Naive thymus-derived CD4-positive, alpha-beta T cell (primary cell): ENCODE results near the gene ZFAND3. TPM values are rescaled to one million over a fixed set of nuclear protein-coding genes. Genes with fewer than 3 reads are reported as not detected.
A peak's percentile ranks its signal among the peaks of the same experiment; 100 is the strongest.

Source experiments
- ATAC-seq: fragments of 150-1000 bp; cut with Tn5 transposase; 2 replicates; pipeline ENCODE4 v1.10.0; 2021; ENCODE audit warnings: mild to moderate bottlenecking, moderate library complexity
- CTCF ChIA-PET: fragments of 350-600 bp; sonication (Branson Sonifier 250); formaldehyde crosslinking; loops from one replicate; lab custom pipeline; 2021; ENCODE audit warnings: antibody characterized with exemption; lab: Charles Lee
- POLR2A ChIA-PET: fragments of 350-600 bp; sonication (Branson Sonifier 250); formaldehyde crosslinking; loops from one replicate; lab custom pipeline; 2021; ENCODE audit warnings: antibody characterized with exemption, inconsistent platforms; lab: Charles Lee
- DNase-seq, 9 donors: peaks; one replicate each; pipeline versions ENCODE4 v3.0.0 to v3.0.0-alpha.2; 2020 to 2022; ENCODE audit warnings: mixed read lengths in 1 of 9
- H3K27ac ChIP-seq: one replicate; pipeline ENCODE4 v1.7.0; 2013; ENCODE audit warnings: mild to moderate bottlenecking, low read depth, low read length, moderate library complexity
- H3K27me3 ChIP-seq, 2 donors: one replicate each; pipeline ENCODE4 v1.7.0; 2013; ENCODE audit warnings: low read length in 2 of 2, mild to moderate bottlenecking in 2 of 2, moderate library complexity in 2 of 2; ENCODE audit not compliant: control insufficient read depth in 2 of 2, insufficient read depth in 2 of 2
- H3K36me3 ChIP-seq, 3 experiments: 1 replicate in 2 of 3; 2 replicates in 1 of 3; pipeline ENCODE4 v1.7.0; 2013; ENCODE audit warnings: low read length in 3 of 3, mild to moderate bottlenecking in 3 of 3, moderate library complexity in 1 of 3; ENCODE audit not compliant: insufficient read depth in 3 of 3, control insufficient read depth in 2 of 3
- H3K4me1 ChIP-seq, 2 donors: one replicate each; pipeline ENCODE4 v1.7.0; 2013; ENCODE audit warnings: low read length in 2 of 2, mild to moderate bottlenecking in 2 of 2, moderate library complexity in 1 of 2; ENCODE audit not compliant: control insufficient read depth in 2 of 2, insufficient read depth in 2 of 2
- H3K4me3 ChIP-seq: 2 replicates; pipeline ENCODE4 v1.7.0; 2013; ENCODE audit warnings: mild to moderate bottlenecking, low read length
- H3K9me3 ChIP-seq, 3 experiments: 1 replicate in 2 of 3; 2 replicates in 1 of 3; pipeline ENCODE4 v1.7.0; 2013; ENCODE audit warnings: low read length in 3 of 3; ENCODE audit not compliant: control insufficient read depth in 2 of 3
- H3K27ac Mint-ChIP-seq, 9 donors: one replicate each; pipeline ENCODE4 v1.8.0; 2020 to 2022; ENCODE audit warnings: mixed read lengths in 9 of 9, mild to moderate bottlenecking in 8 of 9, moderate library complexity in 5 of 9, inconsistent platforms in 2 of 9
- H3K27me3 Mint-ChIP-seq, 5 donors: one replicate each; pipeline ENCODE4 v1.8.0; 2021 to 2022; ENCODE audit warnings: mixed read lengths in 5 of 5, mild to moderate bottlenecking in 1 of 5
- H3K36me3 Mint-ChIP-seq, 5 donors: one replicate each; pipeline ENCODE4 v1.8.0; 2020 to 2022; ENCODE audit warnings: mixed read lengths in 5 of 5, mild to moderate bottlenecking in 3 of 5, inconsistent platforms in 1 of 5
- H3K4me1 Mint-ChIP-seq, 7 donors: one replicate each; pipeline ENCODE4 v1.8.0; 2020 to 2022; ENCODE audit warnings: mixed read lengths in 7 of 7, mild to moderate bottlenecking in 3 of 7, inconsistent platforms in 1 of 7
- H3K4me3 Mint-ChIP-seq, 10 donors: one replicate each; pipeline ENCODE4 v1.8.0; 2020 to 2022; ENCODE audit warnings: mild to moderate bottlenecking in 10 of 10, mixed read lengths in 10 of 10, moderate library complexity in 6 of 10, inconsistent platforms in 2 of 10
- H3K9me3 Mint-ChIP-seq, 11 donors: one replicate each; pipeline ENCODE4 v1.8.0; 2020 to 2022; ENCODE audit warnings: mixed read lengths in 11 of 11, mild to moderate bottlenecking in 4 of 11, inconsistent platforms in 1 of 11, moderate library complexity in 1 of 11
- intact Hi-C, 2 donors: fragments of 100-400 bp; cut with micrococcal nuclease; formaldehyde crosslinking; loops; one replicate each; pipeline ENCODE4 v1.15.1; 2023
- polyA plus RNA-seq, 2 donors: library from polyadenylated mRNA; unstranded; fragments of 300-500 nt; fragmentation: Illumina TruSeq; gene quantifications; one replicate each; pipeline ENCODE4 v1.2.3, GENCODE V29; 2021
- total RNA-seq, 6 experiments: library from RNA in 5 of 6; stranded (reverse) in 5 of 6; gene quantifications; 1 replicate in 5 of 6; 2 replicates in 1 of 6; pipeline ENCODE4 v1.2.3 and lab custom pipeline; 2021 to 2026

The ZFAND3 gene
- total and polyA plus RNA-seq, 7 experiments from 2014 or later: 3.5 to 55.0 (median 37.1) TPM

DNA sequence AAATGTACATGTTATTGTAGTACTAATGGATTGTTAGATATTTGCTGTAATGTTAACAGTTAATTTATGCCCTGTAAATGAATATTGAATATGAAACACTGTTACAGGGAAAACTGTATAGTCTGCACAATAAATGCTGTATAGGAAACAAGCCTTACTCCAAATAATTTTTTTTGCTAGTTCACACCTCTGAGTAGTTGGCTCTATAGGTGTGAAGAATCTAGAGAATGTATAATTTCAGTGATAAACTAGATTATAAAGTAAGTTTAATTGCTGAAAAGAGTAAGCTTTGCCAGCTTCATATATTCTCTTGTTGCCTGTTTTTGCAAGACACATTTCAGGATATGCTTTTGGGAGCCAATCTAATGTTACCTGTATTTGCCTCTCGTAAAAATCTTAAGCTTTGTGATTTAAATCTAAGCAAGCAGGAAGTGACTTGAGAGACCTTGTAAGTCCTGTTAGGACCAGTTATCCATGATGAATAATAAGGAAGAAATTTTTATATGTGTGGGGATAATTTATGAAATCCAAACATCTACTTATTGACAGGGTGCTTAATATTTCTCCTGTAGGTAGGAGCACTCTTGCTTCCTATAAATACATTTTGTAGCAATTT is 232.4 kb downstream of the ZFAND3 start:
- intact Hi-C loops: no loop called here
- H3K27me3 ChIP-seq: no peaks in the 10 kb centered on the region
- no peak overlapping the region for H3K27ac Mint-ChIP-seq
- H3K36me3 Mint-ChIP-seq: peaks cover 0 to 15% (median 5%) of the 10 kb centered on the region in 5 donors
- CTCF ChIA-PET: no interaction called here
- H3K27me3 Mint-ChIP-seq: no peaks in the 10 kb centered on the region
- H3K27ac ChIP-seq: no peak overlapping the region
- H3K9me3 ChIP-seq: no peaks in the 10 kb centered on the region
- no peak overlapping the region for H3K4me3 Mint-ChIP-seq
- H3K4me1 Mint-ChIP-seq: peaks cover 7 to 69% (median 46%) of the 10 kb centered on the region in 7 donors
- DNase-seq: no peak
- ATAC-seq: no peak
- H3K36me3 ChIP-seq: no peaks in the 10 kb centered on the region
- POLR2A ChIA-PET: no interaction called here
- H3K4me1 ChIP-seq: no peaks in the 10 kb centered on the region
- H3K9me3 Mint-ChIP-seq: peaks cover 0 to 2% (median 0%) of the 10 kb centered on the region in 11 donors
- H3K4me3 ChIP-seq: no peak overlapping the region

DNA sequence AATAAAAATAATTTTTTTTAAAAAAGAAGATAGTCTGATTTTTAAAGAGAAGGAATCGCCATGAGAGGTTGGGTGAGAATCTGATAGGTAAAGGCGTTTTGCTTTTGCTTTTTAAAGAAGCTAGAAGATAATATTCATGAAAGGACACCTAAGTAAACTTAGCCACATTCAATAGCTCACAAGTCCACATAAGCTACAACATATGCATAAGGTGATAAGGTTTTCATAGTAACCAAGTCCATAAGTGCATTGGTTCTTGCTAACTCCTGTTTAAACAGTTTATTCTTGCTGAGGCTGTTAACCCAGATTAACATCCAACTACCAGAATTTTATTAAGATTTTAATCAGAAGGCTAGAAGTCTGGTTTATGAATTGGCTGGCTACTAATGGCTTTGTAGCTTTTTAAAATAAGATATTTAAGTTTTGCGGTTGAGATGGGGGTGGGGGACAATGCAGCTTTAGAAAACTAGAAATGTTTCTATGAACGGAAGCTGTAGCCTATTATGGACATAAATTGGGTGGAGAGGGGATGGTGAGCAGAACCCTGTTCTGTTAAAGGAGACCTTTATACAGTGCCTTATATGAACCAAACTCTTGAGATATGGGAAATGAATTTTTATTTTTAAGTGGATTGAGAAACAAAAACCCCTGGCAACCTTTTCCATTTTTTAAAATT is 235.1 kb downstream of the ZFAND3 start:
- Histone ChIP-seq H3K4me1 (peaks cover 0 to 7% of the 10 kb centered on the region in 2 donors), H3K27me3 (no peaks in the 10 kb centered on the region), H3K36me3 (no peaks in the 10 kb centered on the region), H3K27ac (no peak overlapping the region), H3K4me3 (no peak overlapping the region), H3K9me3 (no peaks in the 10 kb centered on the region)
- Mint-ChIP-seq H3K4me3 (no peak overlapping the region), H3K36me3 (peaks cover 0 to 9% (median 5%) of the 10 kb centered on the region in 5 donors), H3K27ac (peak overlapping the region in 1 of 9 donors; percentile 25), H3K4me1 (peaks cover 20 to 79% (median 62%) of the 10 kb centered on the region in 7 donors), H3K27me3 (no peaks in the 10 kb centered on the region), H3K9me3 (peaks cover 0 to 2% (median 0%) of the 10 kb centered on the region in 11 donors)
- intact Hi-C loops: no loop called here
- POLR2A ChIA-PET: no interaction called here
- DNase-seq: no peak
- no peak for ATAC-seq
- CTCF ChIA-PET: interaction anchor here (0.6 to 0.7 kb wide), 2 partner anchors 400 to 468 kb away, joined by 3 to 5 read pairs; no protein-coding TSS in a partner anchor

DNA sequence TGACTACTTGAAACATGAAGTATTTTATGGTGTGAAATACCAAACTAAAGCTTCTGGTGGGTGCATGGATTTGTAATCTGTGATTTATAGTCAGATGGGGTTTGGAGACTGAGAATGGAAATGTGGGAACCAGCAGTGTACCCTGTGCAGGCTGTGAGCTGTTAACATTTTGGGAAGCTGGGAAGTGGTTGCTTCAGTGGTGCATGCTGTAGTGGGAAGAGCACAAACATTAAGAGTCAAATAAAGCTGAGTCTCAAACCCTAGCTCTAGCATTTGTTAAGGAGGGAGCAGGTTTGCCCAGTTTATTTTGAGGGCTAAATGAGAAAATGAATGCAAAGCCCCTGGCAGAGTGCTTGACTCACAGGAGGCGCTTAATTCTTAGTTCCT is 235.7 kb downstream of the ZFAND3 start:
- intact Hi-C loops: no loop called here
- POLR2A ChIA-PET: no interaction called here
- Mint-ChIP-seq H3K27me3 (no peaks in the 10 kb centered on the region), H3K4me3 (no peak overlapping the region), H3K4me1 (peaks cover 20 to 78% (median 59%) of the 10 kb centered on the region in 7 donors), H3K27ac (peak overlapping the region in 1 of 9 donors; percentile 25), H3K36me3 (peaks cover 0 to 7% (median 4%) of the 10 kb centered on the region in 5 donors), H3K9me3 (peaks cover 0 to under 1% (median 0%) of the 10 kb centered on the region in 11 donors)
- H3K4me1 ChIP-seq: peaks cover 0 to 7% of the 10 kb centered on the region in 2 donors
- no peak overlapping the region for H3K4me3 ChIP-seq
- CTCF ChIA-PET: interaction anchor here (0.6 kb wide), 1 partner anchor 468 kb away, joined by 5 read pairs; no protein-coding TSS in a partner anchor
- ATAC-seq (no peak), DNase-seq (no peak)
- no peaks in the 10 kb centered on the region for H3K9me3 ChIP-seq
- no peak overlapping the region for H3K27ac ChIP-seq
- H3K27me3 ChIP-seq: no peaks in the 10 kb centered on the region
- H3K36me3 ChIP-seq: no peaks in the 10 kb centered on the region

DNA sequence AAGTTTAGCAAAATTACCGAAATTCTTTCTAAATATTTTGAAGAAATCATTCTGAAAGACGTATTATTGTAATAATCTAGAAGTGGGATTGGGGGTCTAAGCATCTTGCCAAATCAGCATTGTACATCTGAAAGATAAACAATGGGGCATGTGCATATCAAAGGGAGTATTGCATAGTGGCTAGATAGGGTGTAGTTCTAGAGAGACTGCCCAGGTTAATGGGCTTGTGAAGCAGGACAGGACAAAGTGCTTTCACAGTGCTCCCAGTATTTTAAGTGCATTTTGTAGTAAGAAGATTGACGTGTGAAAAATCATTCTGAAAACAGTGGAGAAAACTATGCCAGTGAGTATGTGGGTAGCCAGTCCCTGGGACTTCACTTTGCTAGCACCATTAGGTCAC is 236.8 kb downstream of the ZFAND3 start:
- H3K27ac ChIP-seq: no peak overlapping the region
- Mint-ChIP-seq H3K9me3 (no peaks in the 10 kb centered on the region), H3K27ac (peak overlapping the region in 2 of 9 donors; percentile 14 to 38), H3K4me3 (no peak overlapping the region), H3K36me3 (peaks cover under 1 to 9% (median 6%) of the 10 kb centered on the region in 5 donors), H3K27me3 (no peaks in the 10 kb centered on the region), H3K4me1 (peaks cover 20 to 66% (median 51%) of the 10 kb centered on the region in 7 donors)
- DNase-seq (no peak), ATAC-seq (no peak)
- no peaks in the 10 kb centered on the region for H3K9me3 ChIP-seq
- peaks cover 0 to 5% (median 2%) of the 10 kb centered on the region in 3 experiments for H3K36me3 ChIP-seq
- H3K27me3 ChIP-seq: no peaks in the 10 kb centered on the region
- peaks cover 0 to 7% of the 10 kb centered on the region in 2 donors for H3K4me1 ChIP-seq
- no peak overlapping the region for H3K4me3 ChIP-seq
- intact Hi-C loops: no loop called here
- ChIA-PET POLR2A (no interaction called here), CTCF (no interaction called here)

- Mint-ChIP-seq H3K4me3 (no peak overlapping the region), H3K9me3 (no peaks in the 10 kb centered on the region), H3K27ac (peak overlapping the region in 1 of 9 donors; percentile 1), H3K36me3 (peaks cover 3 to 23% (median 17%) of the 10 kb centered on the region in 5 donors), H3K27me3 (no peaks in the 10 kb centered on the region), H3K4me1 (peaks cover 17 to 52% (median 45%) of the 10 kb centered on the region in 7 donors)
- peaks cover 5 to 19% (median 7%) of the 10 kb centered on the region in 3 experiments for H3K36me3 ChIP-seq
- no peaks in the 10 kb centered on the region for H3K27me3 ChIP-seq
- no peak overlapping the region for H3K27ac ChIP-seq
- POLR2A ChIA-PET: interaction anchor here (0.6 to 0.8 kb wide), 2 partner anchors 73 to 267 kb away, joined by 3 read pairs; no protein-coding TSS in a partner anchor
- H3K4me1 ChIP-seq: peaks cover 0 to 7% of the 10 kb centered on the region in 2 donors
- no peak overlapping the region for H3K4me3 ChIP-seq
- no peaks in the 10 kb centered on the region for H3K9me3 ChIP-seq
- intact Hi-C loops: no loop called here
- DNase-seq (peak in 6 of 9 donors; percentile 1 to 42 (median 34)), ATAC-seq (peak; percentile 65)
- CTCF ChIA-PET: no interaction called here
Measured at GRCh38 chr6:38057994-38058393, 238.5 kb downstream of the ZFAND3 start.

DNA sequence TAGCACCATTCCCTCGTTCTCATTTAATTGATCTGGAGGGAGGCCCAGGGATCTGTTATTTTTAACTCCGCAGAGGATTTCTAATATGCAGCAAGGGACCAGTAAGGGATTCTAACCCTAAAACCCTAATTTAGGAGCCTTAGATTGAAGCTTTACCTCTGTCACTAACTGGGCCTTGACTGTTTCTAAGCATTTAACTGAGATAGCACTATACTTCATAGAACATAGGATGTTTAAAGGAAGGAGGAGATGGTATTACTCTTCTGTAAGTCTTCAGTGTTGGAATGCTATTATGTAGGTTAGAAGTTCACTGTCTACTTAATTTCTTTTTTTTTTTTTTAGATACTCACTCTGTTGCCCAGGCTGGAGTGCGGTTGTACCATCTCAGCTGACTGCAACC is 242.5 kb downstream of the ZFAND3 start:
- Histone ChIP-seq H3K9me3 (no peaks in the 10 kb centered on the region), H3K4me3 (no peak overlapping the region), H3K27me3 (no peaks in the 10 kb centered on the region), H3K4me1 (peaks cover 0 to 7% of the 10 kb centered on the region in 2 donors), H3K27ac (no peak overlapping the region), H3K36me3 (peaks cover 7 to 23% (median 9%) of the 10 kb centered on the region in 3 experiments)
- Mint-ChIP-seq H3K4me3 (no peak overlapping the region), H3K4me1 (peaks cover 12 to 36% (median 19%) of the 10 kb centered on the region in 7 donors), H3K36me3 (peaks cover 9 to 53% (median 37%) of the 10 kb centered on the region in 5 donors), H3K27me3 (no peaks in the 10 kb centered on the region), H3K27ac (no peak overlapping the region), H3K9me3 (peaks cover 0 to 4% (median 0%) of the 10 kb centered on the region in 11 donors)
- POLR2A ChIA-PET: no interaction called here
- intact Hi-C loops: no loop called here
- DNase-seq (no peak), ATAC-seq (no peak)
- CTCF ChIA-PET: no interaction called here
